NCI-H2196 (cell line): ENCODE results near the gene CEACAM20.
"Not testable (repeated sequence)": the region's sequence is repeated elsewhere in the genome, so short reads cannot be mapped to it uniquely, and the experiment has no call there.

ENCODE experiments used
- DNase-seq: peaks from one replicate; lab custom pipeline; 2025; ENCODE audit not compliant: unreplicated experiment; lab: John Stamatoyannopoulos, UW

The CEACAM20 gene

DNA sequence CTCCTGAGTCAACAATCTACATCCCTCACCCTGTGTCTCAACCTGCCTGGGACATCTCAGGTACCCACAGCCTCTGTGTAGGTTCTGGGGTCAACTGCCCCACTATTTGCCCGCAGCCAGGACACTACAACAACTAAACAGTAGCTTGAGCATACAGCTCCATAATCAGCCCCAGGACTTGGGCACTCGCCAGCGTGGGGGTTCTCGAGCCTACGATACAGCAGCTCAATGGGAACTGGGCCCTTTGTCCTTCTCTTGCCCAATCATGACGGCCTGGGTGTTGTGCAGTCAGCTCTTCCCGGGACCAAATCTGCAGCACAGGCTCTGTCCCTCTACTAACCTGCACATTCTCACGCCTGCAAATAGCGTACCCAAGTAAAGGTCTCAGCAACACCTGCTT, 30.5 kb downstream of the CEACAM20 start:
- DNase-seq = no peak

DNA sequence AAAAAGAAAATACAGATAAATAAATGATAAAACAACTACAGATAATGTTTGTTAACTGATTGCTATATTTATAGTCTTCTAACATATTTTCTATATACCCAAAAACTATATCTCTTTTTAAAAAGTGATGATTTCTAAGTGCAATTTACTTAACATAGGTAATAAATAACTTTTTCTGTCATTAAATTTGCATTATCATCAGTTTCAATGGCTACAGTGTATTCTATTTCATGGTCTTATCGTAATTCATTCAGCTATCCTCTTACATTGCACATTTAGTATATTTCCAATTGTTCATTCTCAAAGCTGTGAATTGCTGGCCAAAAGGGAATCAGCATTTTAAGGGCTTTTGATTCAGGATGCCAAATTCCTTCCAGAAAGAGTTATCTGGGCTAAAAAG, 32.8 kb downstream of the CEACAM20 start:
- DNase-seq = no peak

DNA sequence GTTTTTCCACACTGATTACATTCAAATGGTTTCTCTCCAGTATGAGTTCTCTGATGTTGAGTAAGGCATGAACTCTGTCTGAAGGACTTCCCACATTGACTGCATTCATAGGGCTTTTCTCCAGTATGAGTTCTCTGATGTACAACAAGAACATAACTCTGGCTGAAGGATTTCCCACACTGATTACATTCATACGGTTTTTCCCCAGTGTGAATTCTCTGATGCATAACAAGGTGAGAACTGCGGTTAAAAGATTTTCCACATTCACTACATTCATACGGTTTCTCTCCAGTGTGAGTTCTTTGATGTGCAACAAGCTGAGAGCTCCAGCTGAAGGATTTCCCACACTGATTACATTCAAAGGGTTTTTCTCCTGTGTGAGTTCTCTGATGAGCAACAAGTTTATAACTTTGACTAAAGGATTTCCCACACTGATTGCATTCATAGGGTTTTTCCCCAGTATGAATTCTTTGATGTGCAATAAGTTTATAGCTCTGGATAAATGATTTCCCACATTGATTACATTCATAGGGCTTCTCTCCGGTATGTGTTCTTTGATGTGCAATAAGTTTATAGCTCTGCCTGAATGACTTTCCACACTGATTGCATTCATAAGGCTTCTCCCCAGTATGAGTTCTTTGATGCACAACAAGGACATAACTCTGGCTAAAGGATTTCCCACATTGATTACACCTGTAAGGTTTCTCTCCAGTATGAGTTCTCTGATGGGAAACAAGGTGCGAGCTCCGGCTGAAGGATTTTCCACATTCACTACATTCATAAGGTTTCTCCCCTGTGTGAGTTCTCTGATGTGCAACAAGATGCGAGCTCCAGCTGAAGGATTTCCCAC, 52.7 kb downstream of the CEACAM20 start:
- DNase-seq = no peak

DNA sequence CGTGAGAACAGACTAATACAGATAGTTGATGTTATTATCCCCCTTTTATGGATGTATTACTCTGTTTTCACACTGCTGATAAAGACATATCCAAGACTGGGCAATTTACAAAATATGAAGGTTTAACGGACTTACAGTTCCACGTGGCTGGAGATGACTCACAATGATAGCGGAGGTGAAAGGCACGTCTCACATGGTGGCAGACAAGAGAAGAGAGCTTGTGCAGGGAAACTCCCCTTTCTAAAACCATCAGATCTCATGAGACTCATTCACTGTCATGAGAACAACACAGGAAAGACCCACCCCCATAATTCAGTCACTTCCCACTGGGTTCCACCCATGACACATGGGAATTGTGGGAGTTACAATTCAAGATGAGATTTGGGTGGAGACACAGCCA, 60.7 kb downstream of the CEACAM20 start:
- DNase-seq = not testable (repeated sequence)

DNA sequence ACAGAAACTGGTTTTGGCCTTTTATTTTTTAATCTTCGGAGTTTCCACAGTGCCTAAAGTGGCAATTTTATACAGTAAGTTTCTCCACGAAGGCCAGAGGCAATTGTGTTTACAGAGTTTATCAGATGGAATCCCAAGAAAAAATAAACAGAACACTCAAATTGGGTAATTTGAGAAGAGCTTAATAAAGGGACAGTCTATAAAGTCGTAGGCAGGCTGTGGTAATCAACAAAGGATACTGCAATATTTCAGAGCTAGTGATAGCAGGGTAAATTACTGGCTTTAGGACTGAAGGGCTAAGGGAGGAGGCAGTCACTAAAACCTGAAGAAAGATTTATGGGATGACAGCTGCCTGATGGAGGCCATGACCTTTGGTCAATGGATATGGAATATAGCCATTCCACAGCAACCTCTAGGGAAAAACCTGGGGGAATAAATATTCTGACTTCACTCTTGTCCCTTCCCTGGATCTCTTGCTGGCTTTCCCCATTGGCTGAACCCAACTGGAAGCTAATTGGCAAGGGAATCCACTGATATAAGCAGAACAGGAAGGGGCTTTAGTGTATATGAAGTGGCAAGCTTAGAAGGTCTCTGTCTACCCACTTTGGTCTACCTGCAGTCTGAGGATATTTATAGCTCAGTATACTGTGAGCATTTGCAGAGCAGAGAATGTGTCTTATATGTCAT, 66.7 kb downstream of the CEACAM20 start:
- DNase-seq = not testable (repeated sequence)
